Globus pallidus (tissue), 1 donor: ENCODE measurements around the gene CYFIP2.
A peak's percentile ranks its signal among the peaks of the same experiment; 100 is the strongest.

Experiments used
- DNase-seq: peaks from one replicate; pipeline ENCODE4 v3.0.0-alpha.2; 2015; ENCODE audit warnings: low spot score

Gene CYFIP2

DNA sequence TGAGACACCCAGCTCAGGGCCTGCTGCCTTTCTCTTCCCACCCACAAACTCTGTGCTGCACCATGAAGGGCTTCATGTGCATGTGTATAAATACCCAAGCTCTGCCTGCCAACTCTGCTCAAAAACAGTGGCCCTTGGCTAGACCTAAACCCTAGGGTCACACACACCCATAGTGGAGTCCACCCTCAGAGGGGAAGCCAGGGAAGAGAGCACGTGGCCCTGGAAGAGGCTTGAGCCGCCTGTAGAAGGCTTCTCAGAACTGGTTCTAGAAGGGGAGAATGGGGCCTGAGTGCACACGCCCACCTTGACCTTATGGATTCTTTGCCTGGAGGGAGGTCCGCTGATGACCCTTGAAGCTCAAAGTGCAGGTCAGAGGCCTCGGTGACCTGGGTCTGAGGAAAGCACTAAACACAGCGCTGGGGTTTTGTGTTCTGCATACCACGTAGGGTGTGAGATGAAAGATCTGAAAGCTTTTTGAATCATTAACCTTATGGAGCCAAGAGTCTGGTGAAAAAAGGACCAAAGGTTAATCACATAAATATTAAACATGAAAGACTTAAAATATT is 60.6 kb downstream of the CYFIP2 start:
- DNase-seq, result no peak

DNA sequence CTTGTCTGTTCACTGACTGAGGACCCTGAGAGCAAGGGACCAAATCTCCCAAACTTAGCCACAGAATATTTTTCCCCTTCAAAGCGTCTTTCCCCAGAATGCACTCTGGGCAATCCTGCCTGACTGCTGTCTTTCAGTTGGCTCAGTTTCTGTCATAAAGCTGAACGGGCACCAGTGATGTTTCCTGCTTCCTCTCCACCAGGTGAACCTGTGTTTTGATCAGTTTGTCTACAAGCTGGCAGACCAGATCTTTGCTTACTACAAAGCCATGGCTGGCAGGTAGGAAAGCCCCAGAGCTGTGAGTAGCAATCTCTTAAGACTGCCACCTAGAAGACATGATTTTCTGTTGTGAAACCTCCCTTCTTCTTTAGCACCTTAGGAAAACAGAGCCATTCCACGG is 61.8 kb downstream of the CYFIP2 start:
- no peak for DNase-seq

- DNase-seq, result peak; percentile 80
These were observed 62.5 kb downstream of the CYFIP2 start for GRCh38 chr5:157328277-157328912.

- no peak for DNase-seq
These were observed 65.9 kb downstream of the CYFIP2 start for GRCh38 chr5:157331807-157332206.

GRCh38 chr5:157335534-157336422 is 69.9 kb downstream of the CYFIP2 start:
- DNase-seq, result no peak

GRCh38 chr5:157336423-157336744 is 70.5 kb downstream of the CYFIP2 start:
- no peak for DNase-seq

- no peak for DNase-seq
These were observed 73.5 kb downstream of the CYFIP2 start for GRCh38 chr5:157339409-157339808.

DNA sequence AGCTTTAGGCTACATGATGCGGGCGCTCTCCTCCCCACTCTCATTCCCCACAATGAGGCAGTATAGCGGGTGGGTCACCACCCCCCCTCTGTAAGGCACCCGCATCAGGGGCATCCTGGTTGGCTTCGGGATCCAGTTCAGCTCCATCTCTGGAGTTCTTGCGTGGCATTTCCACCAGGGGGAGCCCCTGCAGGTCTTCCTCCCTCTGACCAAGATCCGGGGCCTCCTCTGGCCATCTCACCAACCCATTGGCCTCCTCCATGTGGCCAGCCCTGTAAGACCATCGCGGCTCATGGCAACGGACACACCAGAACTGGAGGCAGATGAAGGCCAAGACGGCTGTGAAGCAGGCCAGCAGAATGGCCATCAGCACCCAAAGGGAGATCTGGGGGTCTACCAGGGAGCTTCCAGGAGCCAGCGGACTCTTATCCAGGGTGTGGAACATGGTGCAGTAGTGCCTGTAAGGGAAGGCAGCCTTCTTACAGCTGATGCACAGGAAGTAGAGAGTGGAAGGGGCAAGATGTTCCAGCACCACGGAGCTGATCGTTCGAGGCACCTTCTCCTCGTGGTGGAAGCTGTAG is 77.0 kb downstream of the CYFIP2 start:
- no peak for DNase-seq

DNA sequence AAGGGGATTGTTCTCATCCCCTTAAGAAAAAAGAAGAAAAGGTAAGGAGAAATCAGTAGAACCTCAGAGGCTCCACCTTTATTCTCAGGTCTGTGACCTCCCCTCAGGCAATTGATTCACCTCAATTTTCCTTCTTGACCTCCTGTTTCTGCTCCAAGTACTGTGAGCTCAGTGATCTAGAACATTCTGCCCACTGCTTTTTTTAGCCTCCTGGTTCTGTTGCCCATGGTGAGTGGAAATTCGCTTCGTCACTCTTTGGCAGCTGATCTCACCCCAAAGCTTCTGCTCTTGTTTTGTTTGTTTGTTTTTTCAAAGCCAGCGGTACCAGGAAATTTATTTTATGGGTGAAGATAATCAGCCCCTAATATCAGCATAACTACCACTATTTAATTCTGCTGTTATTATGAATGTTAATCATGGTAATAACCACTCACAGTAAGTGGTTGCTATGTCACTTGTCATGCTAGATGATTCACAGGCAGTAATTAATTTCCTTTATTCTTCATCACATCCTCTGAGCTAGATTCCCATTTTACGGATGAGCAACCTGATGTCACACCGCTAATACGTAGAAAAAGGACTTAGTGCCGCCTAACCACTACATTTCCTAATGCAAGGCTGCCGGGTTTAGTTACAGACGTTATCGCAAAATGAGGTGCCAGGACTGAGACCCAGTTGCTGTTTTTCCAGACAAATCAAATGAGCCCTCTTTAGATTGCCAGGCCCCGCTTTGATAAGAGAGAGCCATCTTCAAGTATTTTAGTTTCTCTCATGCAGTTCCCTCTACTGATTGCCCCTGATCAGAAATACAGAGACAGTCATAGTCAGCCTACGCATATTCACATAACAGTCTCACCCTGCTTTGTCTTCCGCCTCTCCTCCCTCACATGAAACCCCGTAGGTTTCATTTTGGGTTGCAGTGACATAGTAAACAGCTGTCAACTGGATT is 78.2 kb downstream of the CYFIP2 start:
- no peak for DNase-seq

- no peak for DNase-seq
These were observed 79.1 kb downstream of the CYFIP2 start for GRCh38 chr5:157345067-157345466.

DNA sequence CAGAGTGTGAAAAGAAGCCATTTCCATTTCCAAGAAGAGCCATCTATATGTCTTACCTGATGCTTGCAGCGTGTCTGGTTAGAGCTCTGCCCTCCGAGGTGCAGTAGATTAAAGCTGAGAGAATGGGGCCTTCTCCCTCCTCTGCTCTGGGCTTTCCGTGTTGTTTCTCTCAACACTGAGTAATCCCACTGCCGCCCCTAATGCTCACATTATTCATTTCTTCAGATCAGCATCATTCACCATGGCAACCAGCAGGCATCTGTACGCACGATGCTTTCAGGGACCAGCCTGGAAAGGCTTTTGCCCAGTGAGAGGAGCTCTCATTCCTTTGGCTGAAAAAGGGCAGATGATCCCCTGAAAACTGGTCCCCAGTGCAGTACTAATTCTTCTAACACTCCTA is 79.6 kb downstream of the CYFIP2 start:
- DNase-seq, result no peak

DNA sequence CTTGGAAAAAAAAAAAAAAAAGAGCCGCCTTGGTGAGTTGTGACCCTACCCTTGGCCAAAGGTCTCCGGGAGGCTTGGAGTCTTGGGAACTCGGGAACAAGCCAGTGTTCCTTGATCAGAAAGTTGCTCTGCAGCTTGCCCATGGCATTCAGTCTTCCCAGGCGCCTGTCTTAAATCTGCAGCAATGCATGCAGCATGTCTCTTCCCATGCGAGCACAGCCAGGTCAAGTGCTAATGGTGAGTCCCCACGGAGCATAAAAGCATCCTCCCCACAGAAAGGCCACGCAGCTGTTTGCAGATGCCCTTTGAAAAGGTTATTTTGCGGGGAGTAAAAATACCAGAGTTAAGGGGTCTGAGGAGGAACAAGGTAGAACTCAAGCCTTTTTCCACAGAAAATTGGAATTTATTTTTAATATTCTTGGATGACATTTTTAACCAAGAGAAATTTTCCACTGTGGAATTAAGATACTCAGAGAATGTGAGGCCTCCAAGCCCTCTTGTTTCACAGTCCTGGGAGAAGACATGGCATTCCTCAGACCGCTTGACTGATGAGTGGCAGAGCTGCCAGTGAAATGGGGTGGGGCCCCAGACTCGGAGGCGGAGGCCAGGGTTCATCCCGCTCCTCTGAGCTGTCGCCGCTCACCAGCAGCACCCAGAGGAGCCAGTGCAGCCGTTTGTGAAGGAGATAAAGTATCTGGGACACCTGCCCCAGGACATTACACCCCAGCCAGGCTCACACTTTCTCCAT is 81.6 kb downstream of the CYFIP2 start:
- DNase-seq, result no peak

DNA sequence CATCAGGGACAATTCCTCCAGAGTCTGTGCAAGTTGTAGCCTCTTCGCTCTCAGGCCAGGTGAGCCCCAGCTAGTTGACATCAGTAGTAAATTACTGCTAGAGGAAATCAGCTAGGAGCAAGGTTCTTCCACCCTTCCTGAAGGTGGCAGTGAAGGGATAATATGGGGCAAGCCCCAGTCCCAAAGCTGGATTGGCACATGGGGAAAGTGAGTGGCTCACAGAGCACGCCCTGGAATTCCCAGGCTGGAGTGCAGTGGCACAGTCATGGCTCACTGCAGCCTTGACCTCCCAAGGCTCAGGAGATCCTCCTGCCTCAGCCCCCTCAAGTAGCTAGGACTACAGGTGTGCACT is 82.1 kb downstream of the CYFIP2 start:
- no peak for DNase-seq

DNA sequence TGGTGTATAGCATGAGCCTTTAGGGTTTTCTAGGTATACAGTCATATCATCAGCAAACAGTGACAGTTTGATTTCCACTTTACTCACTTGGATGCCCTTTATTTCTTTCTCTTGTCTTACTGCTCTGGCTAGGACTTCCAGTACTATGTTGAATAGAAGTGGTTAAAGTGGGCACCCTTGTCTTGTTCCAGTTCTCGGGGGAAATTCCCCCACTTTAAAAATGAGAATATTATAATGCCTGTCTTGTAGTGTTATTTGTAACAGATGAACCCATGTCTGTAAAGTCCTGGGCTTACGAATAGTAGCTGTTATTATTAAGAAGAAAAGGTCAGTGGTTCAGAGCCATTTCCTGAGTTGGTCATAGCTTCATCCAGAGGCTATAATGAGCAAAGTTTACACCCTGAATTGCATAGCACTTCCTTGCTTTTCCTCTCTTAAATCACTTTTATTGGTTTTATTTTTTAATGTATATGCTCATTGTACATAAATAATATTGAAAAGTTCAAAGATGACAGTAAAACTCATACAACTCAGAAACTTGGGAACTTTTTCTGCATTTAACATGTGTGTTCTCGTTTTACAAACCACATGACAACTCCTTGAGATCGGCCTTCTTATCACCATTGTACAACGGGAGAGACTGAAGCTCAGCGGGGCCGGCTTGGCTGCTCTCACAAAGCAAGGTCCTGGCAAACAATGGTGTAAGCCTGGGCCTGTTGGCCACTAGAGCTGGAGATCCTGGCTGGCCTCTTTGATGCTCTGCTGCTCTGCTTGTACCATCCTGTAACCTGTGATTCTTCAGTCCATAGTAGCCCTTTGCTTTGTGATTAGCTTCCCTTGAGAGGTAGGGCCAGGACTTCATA is 85.2 kb downstream of the CYFIP2 start:
- no peak for DNase-seq

- no peak for DNase-seq
These were observed 85.8 kb downstream of the CYFIP2 start for GRCh38 chr5:157351802-157352092.

DNA sequence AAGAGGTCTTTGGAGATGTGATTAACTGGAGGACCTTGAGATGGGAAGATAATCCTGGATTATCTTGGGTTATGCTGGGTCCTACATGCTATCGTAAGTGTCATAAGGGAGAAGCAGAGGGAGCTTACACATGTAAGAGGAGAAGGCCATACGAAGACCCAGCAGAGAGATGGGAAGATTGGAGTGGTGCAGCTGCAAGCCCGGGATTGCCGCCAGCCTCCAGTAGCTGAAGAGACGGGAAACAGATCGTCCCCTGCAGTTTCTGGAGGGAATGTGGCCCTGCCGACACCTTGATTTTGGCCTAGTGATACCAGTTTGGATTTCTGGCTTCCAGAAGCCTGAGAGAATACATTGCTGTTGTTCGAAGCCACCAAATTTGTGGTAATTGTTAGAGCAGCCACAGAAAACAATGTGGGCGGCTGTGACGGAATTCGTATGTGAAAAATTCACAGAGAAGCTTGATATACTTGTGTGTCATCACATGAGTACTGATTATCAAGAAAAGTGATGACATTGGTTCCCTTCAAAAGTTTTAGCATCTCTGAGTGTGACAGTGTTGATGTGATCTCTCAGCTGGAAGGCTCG is 86.9 kb downstream of the CYFIP2 start:
- no peak for DNase-seq

DNA sequence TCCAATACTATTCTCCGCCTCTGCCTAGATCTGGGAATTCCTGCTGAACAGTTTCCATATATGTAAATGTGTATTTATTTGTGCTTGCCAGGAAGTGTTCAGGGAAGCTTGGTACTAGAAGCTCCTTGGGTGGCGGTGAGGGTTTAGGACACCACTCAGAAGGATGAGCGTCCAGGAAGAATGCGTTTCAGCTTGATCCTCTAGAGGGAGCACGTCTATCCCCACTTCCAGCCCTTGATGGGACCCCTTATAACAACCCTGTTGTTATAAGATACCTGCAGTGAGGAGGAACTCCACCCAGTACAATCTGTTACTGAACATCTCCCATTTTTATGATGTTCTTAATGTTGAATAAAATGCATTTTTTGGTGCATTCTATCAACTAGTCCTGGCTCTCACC is 88.9 kb downstream of the CYFIP2 start:
- DNase-seq, result no peak

DNA sequence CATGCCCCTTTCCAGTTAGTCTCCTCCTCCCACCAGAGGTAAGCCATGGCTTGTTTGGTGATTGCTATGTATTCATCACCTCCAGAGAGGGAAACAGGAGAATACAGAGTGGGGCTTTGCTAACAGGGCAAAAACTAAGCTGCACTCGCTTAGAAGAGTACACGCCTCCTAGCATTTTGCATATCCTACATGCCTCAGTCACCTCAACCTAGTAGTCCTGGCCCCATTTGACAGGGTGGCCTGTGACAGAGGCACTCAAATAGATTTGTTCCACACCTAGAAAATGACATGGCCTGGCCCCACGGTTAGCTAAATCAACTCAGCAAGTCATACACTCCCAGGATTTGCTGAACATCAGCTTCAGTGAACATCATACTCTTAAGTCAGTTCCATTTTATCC is 90.7 kb downstream of the CYFIP2 start:
- DNase-seq, result no peak

DNA sequence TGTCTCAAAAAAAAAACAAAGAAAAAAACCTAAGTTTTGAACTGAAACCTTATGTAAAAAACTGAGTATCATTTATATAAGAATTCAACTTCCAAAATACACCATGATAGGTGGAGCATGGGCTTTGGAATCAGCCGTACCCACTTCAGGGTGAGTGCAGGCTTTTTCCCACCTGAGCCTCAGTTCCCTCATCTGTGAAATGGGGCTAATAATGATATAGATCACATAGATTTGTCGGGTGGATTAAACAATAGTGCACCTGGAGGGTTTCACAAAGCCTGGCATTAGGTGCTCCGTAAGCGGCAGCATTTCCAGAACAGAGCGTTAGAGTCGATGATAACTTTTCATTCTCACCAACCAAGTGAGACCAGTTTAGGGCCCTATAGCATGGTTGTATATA is 91.9 kb downstream of the CYFIP2 start:
- no peak for DNase-seq

DNA sequence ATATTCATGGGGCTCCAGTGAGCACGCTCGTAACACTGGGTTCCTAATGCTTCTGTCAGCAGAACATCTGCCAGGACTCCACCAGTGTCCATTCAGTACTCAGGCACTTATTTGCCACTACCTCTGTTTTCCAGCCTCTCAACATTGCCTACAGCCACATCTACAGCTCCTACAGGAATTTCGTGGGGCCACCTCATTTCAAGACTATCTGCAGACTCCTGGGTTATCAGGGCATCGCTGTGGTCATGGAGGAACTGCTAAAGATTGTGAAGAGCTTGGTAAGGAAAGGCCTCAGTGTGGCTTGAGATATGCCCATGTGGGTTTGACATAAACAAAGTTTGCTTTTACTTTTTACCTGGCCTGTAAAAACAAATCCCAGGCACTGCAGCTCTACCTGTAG is 92.9 kb downstream of the CYFIP2 start:
- DNase-seq, result no peak
